GM18519 (cell line): Measurements from ENCODE around the gene LRRC55.

Experiments
- ATAC-seq: cut with Tn5 transposase; IDR thresholded peaks from one replicate; pipeline ENCODE4 v1.9.1; 2021; ENCODE audit warnings: mild to moderate bottlenecking, moderate library complexity; ENCODE audit not compliant: unreplicated experiment, low FRiP score

Gene LRRC55

GRCh38 chr11:57231539-57232253, 49.9 kb downstream of the LRRC55 start:
- ATAC-seq, result no peak

GRCh38 chr11:57233702-57234101, 51.9 kb downstream of the LRRC55 start:
- ATAC-seq, result no peak

- no peak for ATAC-seq
These were observed 54.3 kb downstream of the LRRC55 start for GRCh38 chr11:57235761-57236703.

GRCh38 chr11:57237204-57237681, 55.5 kb downstream of the LRRC55 start, which contains the start of gene APLNR:
Gene APLNR, minus strand, starts transcription at chr11:57237250. Its CDS starts 246 bp downstream, at chr11:57237004.
- no peak for ATAC-seq

- no peak for ATAC-seq
These were observed 57.6 kb downstream of the LRRC55 start for GRCh38 chr11:57239348-57239747.

GRCh38 chr11:57240007-57240406, 58.3 kb downstream of the LRRC55 start:
- no peak for ATAC-seq

GRCh38 chr11:57240757-57241156, 59.0 kb downstream of the LRRC55 start:
- ATAC-seq, result no peak
